Sigmoid colon (tissue), 7 donors: ENCODE data around the gene DLL4. TPM values are rescaled to one million over a fixed set of nuclear protein-coding genes. Genes with fewer than 3 reads are reported as not detected.

Experiments used
- DNase-seq: peaks from one replicate; pipeline ENCODE4 v3.0.0-alpha.2; 2019
- H3K27ac ChIP-seq, 4 donors: fragments of 200-600 bp; sonication (generic); one replicate each; pipeline ENCODE4 v1.5.1; 2016 to 2019; ENCODE audit warnings: mild to moderate bottlenecking in 1 of 4
- H3K27me3 ChIP-seq, 3 donors: fragments of 200-600 bp; sonication (generic); one replicate each; pipeline ENCODE4 v1.5.1; 2019; ENCODE audit warnings: mild to moderate bottlenecking in 1 of 3
- H3K36me3 ChIP-seq, 4 donors: fragments of 200-600 bp; sonication (generic); one replicate each; pipeline ENCODE4 v1.5.1; 2016 to 2019
- H3K4me1 ChIP-seq, 4 donors: fragments of 200-600 bp; sonication (generic); one replicate each; pipeline ENCODE4 v1.5.1; 2017 to 2019
- H3K4me3 ChIP-seq, 4 donors: fragments of 200-600 bp; sonication (generic); one replicate each; pipeline ENCODE4 v1.5.1; 2017 to 2019; ENCODE audit warnings: mild to moderate bottlenecking in 2 of 4, moderate library complexity in 1 of 4
- H3K9me3 ChIP-seq, 4 donors: fragments of 200-600 bp in 3 of 4; sonication (generic) in 3 of 4; one replicate each; pipeline versions ENCODE4 v1.5.1 to v1.6.1; 2013 to 2019
- CTCF ChIP-seq, 4 experiments: fragments of 450-650 bp in 3 of 4; fragments of 200-600 bp in 1 of 4; IDR thresholded peaks; one replicate each; pipeline ENCODE4 v1.5.1; 2016 to 2019; ENCODE audit warnings: antibody characterized with exemption in 4 of 4, mild to moderate bottlenecking in 3 of 4, moderate library complexity in 2 of 4
- EP300 ChIP-seq, 4 donors: sonication (generic); formaldehyde crosslinking; IDR thresholded peaks; one replicate each; pipeline ENCODE4 v1.6.1; 2017; ENCODE audit warnings: antibody characterized with exemption in 4 of 4
- POLR2A ChIP-seq, 2 donors: fragments of 450-650 bp; IDR thresholded peaks; one replicate each; pipeline ENCODE4 v1.6.1; 2016; ENCODE audit warnings: antibody characterized with exemption in 2 of 2, mild to moderate bottlenecking in 2 of 2, moderate library complexity in 2 of 2
- POLR2AphosphoS5 ChIP-seq, 4 donors: sonication (generic); formaldehyde crosslinking; IDR thresholded peaks; one replicate each; pipeline ENCODE4 v1.6.1; 2017; ENCODE audit warnings: antibody characterized with exemption in 4 of 4
- WGBS, 2 donors: extraction: QIAGEN DNeasy Blood & Tissue Kit; methylation state at CpG; one replicate each; pipeline ENCODE4 v1.1.7; 2013; 5-methylcytosine and 5-hydroxymethylcytosine counted together
- intact Hi-C: fragments of 100-400 bp; cut with DNase I; formaldehyde crosslinking; loops from one replicate; pipeline ENCODE4 v1.15.1; 2023
- polyA plus RNA-seq, 3 donors: library from polyadenylated mRNA; stranded (reverse); fragments of 200-250 nt; gene quantifications; one replicate each; pipeline ENCODE4 v1.2.3, GENCODE V29; 2013
- total RNA-seq, 4 donors: library from RNA; depleted of rRNA; stranded (reverse); fragments of >200 nt; gene quantifications; one replicate each; pipeline ENCODE4 v1.1.0, GENCODE V29; 2016
- donor health status: healthy with polysubstance abuse.
- donor health status: Bipolar disorder and iron deficiency.
- donor health status: healthy.

DLL4 gene
- total and polyA plus RNA-seq, 7 donors, result 1.6 to 12.2 (median 4.3) TPM

- no peak overlapping the region for H3K4me3 ChIP-seq
- H3K27ac ChIP-seq, result no peak overlapping the region
- peaks cover 18 to 84% (median 49%) of the 10 kb centered on the region in 4 donors for H3K36me3 ChIP-seq
- no peak for TF ChIP-seq POLR2A (IDR thresholded peaks at IDR 0.05)
- no peak for TF ChIP-seq CTCF (IDR thresholded peaks at IDR 0.05)
- TF ChIP-seq EP300 (IDR thresholded peaks at IDR 0.05), result no peak
- H3K4me1 ChIP-seq, result peaks cover 0 to 21% (median 18%) of the 10 kb centered on the region in 4 donors
- 93 to 94% methylated on average over 36 of the region's 36 CpGs for WGBS, 2 donors
- H3K27me3 ChIP-seq, result no peaks in the 10 kb centered on the region
- intact Hi-C loops, result loop anchor here (5.0 kb wide), 1 partner anchor 432 kb away; the partner anchor contains the start of genes NUSAP1 and OIP5
- no peaks in the 10 kb centered on the region for H3K9me3 ChIP-seq
- DNase-seq, result no peak
These were observed 28.7 kb upstream of the DLL4 start for GRCh38 chr15:40900256-40901052.

GRCh38 chr15:40901053-40901443, 28.1 kb upstream of the DLL4 start:
- Histone ChIP-seq H3K27ac (no peak overlapping the region), H3K4me3 (no peak overlapping the region), H3K9me3 (no peaks in the 10 kb centered on the region), H3K27me3 (no peaks in the 10 kb centered on the region), H3K4me1 (peaks cover 0 to 22% (median 18%) of the 10 kb centered on the region in 4 donors), H3K36me3 (peaks cover 18 to 81% (median 49%) of the 10 kb centered on the region in 4 donors)
- intact Hi-C loops, result loop anchor here (5.0 kb wide), 1 partner anchor 431 kb away; the partner anchor contains the start of genes NUSAP1 and OIP5
- no peak for DNase-seq
- WGBS, 2 donors, result 75 to 76% methylated on average over 5 of the region's 5 CpGs
- TF ChIP-seq EP300 (IDR thresholded peaks at IDR 0.05) (no peak), POLR2AphosphoS5 (IDR thresholded peaks at IDR 0.05) (no peak), CTCF (IDR thresholded peaks at IDR 0.05) (no peak), POLR2A (IDR thresholded peaks at IDR 0.05) (no peak)

GRCh38 chr15:40902605-40903561, 26.3 kb upstream of the DLL4 start:
- peak overlapping the region in 3 of 4 donors; percentile 15 to 82 (median 41) for H3K27ac ChIP-seq
- H3K27me3 ChIP-seq, result no peaks in the 10 kb centered on the region
- peaks cover 18 to 62% (median 46%) of the 10 kb centered on the region in 4 donors for H3K36me3 ChIP-seq
- TF ChIP-seq CTCF (IDR thresholded peaks at IDR 0.05) (no peak), POLR2AphosphoS5 (IDR thresholded peaks at IDR 0.05) (no peak), POLR2A (IDR thresholded peaks at IDR 0.05) (no peak), EP300 (IDR thresholded peaks at IDR 0.05) (no peak)
- H3K9me3 ChIP-seq, result no peaks in the 10 kb centered on the region
- 62 to 84% methylated on average over 33 of the region's 33 CpGs for WGBS, 2 donors
- no peak for DNase-seq
- intact Hi-C loops, result loop anchor here (5.0 kb wide), 1 partner anchor 429 kb away; the partner anchor contains the start of genes NUSAP1 and OIP5
- H3K4me3 ChIP-seq, result no peak overlapping the region
- H3K4me1 ChIP-seq, result peaks cover 0 to 38% (median 31%) of the 10 kb centered on the region in 4 donors

GRCh38 chr15:40904552-40905201, 24.5 kb upstream of the DLL4 start:
- Histone ChIP-seq H3K27ac (peak overlapping the region in 2 of 4 donors; percentile 40 to 82), H3K27me3 (no peaks in the 10 kb centered on the region), H3K36me3 (peaks cover 10 to 46% (median 31%) of the 10 kb centered on the region in 4 donors), H3K9me3 (no peaks in the 10 kb centered on the region), H3K4me3 (no peak overlapping the region), H3K4me1 (peaks cover 0 to 38% (median 31%) of the 10 kb centered on the region in 4 donors)
- TF ChIP-seq CTCF (IDR thresholded peaks at IDR 0.05) (no peak), EP300 (IDR thresholded peaks at IDR 0.05) (no peak), POLR2AphosphoS5 (IDR thresholded peaks at IDR 0.05) (no peak), POLR2A (IDR thresholded peaks at IDR 0.05) (no peak)
- no peak for DNase-seq
- 46 to 81% methylated on average over 7 of the region's 7 CpGs for WGBS, 2 donors
- intact Hi-C loops, result loop anchor here (2.0 to 5.0 kb wide), 6 partner anchors 38 to 428 kb away; partner anchors contain the start of genes INO80, NUSAP1 and OIP5
